Epidermal melanocyte (primary cell): ENCODE measurements around the gene ABHD17B.
"Not testable (repeated sequence)": the region's sequence is repeated elsewhere in the genome, so short reads cannot be mapped to it uniquely, and the experiment has no call there.

ENCODE experiments used
- DNase-seq: peaks from one replicate; pipeline ENCODE4 v3.0.0; 2011; ENCODE audit warnings: low spot score; ENCODE audit not compliant: insufficient read length

Gene ABHD17B

DNA sequence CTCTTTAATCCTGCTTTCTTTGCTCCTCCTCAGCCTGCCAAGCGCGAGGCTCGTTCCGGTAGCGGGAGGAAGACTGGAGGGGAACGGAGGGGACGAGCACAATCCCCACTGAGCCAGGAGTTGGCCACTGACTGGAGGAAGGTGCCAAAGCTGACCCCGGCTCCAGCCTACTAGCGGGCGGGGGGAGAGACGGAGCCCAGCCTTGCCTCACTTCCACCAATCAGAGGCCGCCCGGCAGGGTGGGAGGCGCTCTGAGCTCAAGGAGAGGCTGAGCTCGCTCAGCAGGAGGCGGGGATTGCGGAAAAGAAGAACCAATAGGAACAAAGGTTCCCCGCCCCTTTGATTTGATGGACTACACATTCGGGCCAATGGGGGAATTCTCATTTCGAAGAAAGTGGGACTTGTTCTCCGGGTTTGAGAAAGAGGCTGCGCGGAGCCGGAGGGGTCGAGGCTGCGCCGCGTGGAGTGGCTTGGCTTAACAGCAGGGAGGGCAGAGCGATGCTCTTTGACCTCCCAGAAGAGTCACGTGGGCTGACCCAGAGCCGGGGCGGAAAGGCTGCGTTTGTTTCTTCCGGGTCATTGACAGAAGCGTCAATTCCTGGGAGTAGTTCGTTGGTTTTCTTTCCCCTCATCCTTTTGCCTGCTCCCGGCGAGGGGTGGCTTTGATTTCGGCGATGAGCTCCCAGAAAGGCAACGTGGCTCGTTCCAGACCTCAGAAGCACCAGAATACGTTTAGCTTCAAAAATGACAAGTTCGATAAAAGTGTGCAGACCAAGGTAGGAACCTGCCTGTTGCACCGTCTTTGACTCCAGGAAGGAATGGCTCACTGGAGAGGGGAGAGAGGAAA, at the start of gene ABHD17B, which contains the start of gene C9orf85:
Gene ABHD17B, minus strand, starts transcription at position 133 of the 847 bp plus-strand sequence. CDS start 36,113 bp downstream, outside the sequence.
Gene C9orf85, plus strand, starts transcription at position 579 of the 847 bp plus-strand sequence. Its CDS starts 96 bp downstream, at position 675.
- peak; percentile 92 for DNase-seq

DNA sequence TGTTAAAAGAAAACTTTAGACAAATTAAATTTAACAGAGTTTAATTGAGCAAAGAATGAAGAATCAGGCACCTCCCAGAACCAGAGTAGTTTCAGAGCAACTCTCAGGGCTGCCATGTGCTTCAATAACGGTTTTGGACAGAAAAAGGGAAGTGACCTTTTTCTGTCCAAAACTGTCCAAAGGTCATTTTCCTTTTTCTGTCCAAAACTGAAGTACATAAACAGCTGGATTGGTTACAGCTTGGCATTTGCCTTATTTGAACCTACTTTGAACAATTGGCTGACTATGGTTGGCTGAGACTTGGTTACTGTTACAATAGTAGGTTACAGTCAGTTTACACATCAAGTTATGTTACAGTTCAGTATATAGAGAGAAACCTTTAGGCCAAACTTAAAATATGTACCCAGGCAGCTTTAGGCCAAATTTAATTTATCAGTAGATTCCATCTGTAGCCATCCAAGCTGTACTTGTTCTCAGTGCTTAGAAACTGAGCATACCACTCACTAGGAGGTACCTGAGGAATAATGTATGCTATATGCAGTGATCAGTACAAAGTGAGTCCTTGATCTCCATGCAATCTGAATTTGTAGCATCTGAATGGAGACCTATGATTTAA, 44.4 kb upstream of the ABHD17B start:
- DNase-seq = no peak

DNA sequence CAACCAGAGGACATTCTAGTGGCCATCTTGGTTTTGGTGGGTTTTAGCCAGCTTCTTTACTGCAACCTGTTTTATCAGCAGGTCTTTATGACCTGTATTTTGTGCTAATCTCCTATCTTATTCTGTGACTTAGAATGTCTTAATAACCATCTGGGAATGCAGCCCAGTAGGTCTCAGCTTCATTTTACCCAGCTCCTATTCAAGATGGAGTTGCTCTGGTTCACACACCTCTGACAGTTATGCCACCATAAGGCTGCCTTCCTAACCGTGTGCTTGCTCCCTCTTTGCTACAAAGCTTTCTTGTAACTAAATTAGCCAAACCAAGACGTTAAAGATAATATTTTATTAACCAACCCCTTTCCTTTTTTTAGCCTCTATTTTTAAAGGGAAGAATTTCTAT, 43.7 kb upstream of the ABHD17B start:
- not testable (repeated sequence) for DNase-seq

DNA sequence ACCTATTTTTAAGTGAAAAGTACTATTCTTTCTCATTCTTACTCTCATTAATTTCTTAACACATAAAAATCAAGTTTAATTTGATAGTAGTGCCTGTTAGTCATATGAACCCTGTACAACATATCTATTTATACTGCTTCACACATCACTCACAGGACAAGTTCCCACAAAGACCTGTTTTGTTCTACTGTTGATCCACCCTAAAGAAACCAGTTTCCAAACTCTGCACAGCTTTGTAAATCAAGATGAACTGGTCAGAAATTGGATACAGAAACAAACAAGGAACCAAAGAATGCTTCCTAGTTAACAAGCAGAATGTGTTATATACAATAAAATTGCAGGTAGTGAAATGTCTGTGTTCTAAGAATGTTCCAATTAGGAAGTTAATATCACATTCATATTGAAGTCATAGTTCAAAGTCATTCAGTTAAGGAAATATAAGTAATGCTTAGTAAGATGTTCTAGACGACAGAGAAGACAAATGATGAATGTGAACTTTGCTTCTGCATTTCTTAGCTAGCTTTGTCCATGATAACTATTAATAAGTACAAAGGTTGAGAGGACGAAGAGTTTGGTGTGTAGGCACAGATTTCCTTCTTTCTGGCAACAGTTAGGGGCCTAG, 33.9 kb upstream of the ABHD17B start:
- no peak for DNase-seq

DNA sequence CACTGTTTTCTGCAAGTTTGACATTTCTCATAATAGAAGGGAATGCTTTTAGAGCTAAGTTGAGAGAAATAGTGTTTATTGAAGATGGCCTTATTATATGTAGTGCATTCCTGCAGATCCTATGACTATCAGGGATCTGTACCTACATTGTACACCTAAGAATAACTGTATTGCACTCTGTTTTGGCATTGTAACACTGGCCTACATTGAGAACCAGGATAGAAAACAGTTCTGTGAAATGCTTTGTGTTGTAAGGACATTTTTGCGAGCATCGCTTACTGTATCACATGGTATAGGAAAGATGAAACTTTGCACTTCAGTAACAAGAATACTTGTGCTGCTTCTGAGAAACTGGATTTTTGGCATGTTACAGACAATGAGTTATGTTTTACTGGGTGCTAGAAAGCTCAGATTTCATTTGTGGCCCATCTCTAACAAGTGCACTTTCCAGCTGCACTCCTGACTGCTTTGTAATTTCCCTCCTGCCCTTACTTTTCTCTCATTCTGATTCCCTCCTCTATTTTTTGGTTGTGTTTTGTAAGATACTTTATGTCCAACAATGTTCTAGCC, 31.1 kb upstream of the ABHD17B start:
- DNase-seq = no peak

DNA sequence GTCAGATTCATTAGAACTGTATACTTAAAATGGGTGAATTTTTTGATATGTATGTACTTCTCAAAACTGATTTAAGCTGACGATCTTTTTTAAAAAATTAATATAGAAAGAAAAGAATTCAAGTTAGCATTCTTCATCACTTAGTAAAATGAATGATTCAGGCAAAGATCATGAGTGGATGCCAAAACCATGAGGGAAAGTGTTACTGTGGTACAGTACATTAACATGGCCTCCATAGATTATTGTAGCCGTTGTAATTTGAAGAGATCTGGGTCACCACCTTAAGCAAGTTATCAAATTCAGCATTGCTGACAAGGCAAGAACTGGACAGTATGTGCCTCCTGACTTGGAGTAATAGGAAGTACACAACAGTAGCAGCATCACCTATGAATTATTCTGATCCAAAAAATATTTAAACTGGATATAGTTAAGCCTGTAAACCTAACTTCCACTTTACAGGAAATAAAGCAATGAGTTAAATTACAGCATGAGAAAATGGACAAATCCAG, 30.1 kb upstream of the ABHD17B start:
- DNase-seq = no peak

DNA sequence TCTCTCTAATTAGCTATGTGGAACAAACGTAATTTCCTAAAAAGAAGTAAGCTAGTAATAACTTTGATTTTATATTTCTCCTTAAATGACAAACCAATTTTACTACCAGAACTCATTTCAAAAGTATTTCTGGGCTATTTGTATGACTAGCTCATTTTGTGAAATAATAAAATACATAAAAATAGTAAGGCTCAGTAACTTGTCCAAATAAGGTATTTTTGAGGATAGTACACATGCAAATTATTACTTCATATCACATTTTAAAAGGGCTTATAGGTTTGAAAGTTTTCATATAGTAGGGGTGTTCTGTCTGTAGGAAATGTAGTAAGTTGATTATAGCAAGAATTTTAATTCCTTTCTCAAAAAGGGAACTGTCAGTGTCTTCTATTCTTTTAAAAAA, 26.9 kb upstream of the ABHD17B start:
- no peak for DNase-seq

DNA sequence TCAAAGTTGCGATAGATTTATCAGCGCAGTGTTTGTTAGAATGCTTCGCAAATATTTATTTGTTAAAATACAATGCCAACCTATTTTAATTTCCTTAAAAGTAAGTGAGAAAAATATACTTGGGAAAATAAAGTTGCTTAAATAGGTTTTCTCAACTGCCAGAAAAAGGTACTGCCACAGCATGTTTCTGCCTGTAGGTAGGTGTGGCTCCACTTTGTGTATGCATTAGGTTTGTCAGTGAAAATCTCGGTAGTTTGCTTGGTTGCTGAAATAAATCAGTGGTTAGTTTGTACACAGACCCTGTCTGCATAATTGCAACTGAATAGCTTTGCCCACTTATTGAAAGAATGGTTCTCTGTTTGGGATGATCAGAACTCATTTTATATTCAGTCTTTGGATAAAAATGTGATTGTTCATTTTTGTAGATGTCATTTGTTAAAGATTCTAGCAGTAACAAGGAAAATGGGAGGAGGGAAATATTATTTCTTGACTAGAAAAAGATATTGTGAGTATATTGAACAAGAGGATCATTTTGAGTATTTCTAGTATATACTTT, 26.2 kb upstream of the ABHD17B start:
- no peak for DNase-seq

DNA sequence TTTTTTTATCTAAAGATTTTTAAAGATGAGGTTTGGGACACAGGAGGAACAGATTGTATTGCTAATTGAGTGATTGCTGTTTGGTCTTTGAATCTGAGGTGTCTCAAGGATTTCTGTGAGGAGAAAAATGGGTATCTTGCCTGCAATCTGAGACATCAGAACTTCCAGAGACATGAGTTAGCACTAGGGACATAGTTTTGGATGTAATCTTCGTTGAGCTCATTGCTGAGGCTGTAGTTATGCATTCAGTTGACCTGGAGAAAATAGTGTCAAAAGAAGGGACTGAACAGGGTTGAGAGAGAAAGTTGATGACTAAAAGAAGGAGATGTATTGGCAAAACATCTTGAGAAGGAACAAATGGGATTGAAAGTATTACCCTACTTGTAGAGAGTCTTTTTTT, 25.1 kb upstream of the ABHD17B start:
- DNase-seq = no peak

DNA sequence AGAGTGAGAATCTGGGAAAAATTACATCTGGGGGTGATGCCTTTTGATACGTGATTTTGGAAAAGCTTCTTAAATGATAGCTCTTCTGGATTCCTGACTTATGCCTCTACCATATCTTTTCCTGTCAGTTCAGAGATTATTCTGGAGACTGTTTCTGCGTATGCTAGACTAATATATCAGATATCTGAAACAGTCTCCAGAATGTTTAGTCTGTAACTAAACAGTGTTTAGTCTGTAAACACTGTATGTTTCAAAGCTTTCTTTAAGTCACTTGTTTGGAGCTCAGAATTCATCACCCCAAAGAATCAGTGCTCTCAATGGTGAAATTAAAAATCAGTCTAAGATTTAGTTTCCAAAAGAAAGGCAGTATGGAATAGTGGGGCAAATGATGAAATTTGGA, 20.2 kb upstream of the ABHD17B start:
- no peak for DNase-seq

DNA sequence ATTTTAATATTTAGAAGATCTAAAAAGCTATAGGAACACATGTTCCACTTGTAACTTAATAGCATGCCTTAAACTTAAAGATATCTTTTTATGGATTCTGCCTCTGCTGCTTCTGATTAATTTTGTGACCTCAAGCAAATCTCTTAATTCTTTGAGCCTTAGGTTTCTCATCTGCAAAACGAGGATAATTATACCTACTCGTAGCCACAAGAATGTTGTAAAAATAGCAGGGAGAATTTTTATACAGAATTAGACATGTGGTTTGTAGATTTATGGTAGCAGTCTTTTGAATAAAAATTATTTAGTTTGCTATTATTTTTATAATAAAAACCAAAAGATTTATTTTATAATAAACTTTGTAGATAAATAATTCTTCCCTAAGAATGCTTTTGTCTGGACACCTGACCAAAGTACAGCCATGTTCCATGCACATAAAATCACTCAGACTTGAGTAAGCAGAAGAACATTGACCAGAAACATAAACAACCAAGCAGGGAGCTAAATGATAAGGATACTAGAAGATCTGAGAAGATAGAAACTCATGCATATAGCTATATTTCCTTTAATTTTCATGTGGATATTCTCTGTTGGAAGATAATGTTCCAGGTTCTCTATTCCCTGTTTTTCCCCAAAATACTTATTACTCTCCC, 18.9 kb upstream of the ABHD17B start:
- no peak for DNase-seq

DNA sequence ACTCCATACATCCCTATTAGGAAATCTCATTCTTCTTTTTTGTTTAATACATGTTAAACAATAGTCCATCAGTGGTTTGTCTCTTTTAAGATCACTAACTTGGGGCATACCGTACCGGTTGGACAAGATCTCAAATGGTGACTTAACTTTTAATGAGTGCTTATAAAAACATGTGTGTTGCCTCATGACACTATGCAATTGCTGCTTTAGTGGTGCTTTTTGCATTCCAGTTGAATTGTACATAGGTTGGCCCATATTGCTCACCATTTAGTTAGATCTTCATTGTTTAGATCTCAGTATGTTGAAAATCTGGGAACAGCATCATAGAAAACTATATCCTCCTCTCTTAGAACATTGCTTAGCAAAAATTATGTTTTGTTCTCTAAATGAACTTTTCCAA, 18.2 kb upstream of the ABHD17B start:
- no peak for DNase-seq

DNA sequence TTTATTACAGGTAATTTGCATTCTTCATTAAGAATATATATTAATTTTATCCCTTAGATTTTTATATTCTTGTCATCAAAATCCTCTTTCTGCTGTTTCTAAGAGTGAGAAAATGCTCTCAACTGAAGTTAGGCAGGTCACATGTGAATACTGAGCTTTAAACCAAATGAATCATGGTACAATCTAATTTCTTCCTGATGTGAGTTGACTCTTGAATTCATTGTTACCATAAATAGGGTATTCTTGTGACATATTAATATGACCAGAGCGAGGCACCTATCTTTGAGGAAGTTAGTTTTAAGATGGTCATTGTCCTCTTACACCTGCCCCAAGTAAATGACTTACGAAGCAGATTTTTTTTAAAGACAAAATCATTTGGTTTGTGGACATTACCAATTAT, 17.8 kb upstream of the ABHD17B start:
- DNase-seq = no peak

DNA sequence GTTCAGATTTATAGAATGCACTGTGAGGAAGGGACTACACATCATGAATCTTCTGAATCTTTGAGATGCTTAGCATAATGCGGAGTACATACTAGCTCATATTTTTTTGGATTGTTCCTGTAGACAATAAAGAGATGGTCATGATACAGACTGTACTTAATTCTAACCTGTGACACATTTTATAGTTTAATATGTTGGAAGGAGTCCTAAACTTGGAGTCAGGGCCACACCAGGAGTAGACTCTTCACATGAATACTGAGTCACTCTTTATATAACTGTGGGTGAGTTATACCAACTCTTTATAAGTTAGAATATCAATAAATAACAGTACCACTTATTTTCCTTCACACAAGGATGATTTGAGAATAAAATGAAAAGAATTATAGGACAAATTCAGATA, 17.4 kb upstream of the ABHD17B start:
- no peak for DNase-seq

DNA sequence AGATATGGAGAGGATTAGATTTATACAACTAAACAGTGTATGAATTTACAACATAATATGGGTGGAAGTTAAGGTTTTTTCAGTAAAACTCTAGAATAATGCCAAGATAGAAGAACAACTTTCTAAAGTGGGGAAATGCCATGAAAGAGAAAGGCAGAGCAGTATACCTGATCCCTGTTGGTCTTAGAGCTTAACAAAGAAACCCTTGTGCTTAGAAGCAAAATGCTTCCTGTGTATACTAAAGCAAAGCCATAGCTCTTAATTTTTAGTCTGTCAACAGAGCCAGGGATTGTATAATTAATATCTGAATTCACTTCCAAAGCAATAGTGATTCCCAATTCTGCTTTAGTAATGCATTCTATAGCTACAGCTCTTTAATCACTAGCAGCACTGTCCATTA, 14.8 kb upstream of the ABHD17B start:
- DNase-seq = no peak

DNA sequence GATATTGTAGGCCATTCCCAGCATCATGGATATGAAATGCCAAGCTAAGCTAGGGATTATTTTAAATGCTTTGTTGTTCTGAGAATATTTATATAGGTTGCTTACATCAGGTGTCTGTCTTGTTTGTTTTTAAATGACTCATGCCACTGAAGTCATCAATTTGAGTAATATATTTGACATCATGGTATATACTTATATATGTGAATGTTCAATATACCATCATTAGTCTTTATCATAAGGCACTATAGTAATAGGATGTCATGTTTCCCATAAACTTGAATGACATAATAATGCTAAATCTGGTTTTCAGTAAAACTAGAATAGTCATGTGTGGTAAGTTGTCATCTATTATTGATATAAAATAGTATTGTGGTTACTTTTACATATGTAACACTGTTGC, 13.6 kb upstream of the ABHD17B start:
- DNase-seq = no peak

DNA sequence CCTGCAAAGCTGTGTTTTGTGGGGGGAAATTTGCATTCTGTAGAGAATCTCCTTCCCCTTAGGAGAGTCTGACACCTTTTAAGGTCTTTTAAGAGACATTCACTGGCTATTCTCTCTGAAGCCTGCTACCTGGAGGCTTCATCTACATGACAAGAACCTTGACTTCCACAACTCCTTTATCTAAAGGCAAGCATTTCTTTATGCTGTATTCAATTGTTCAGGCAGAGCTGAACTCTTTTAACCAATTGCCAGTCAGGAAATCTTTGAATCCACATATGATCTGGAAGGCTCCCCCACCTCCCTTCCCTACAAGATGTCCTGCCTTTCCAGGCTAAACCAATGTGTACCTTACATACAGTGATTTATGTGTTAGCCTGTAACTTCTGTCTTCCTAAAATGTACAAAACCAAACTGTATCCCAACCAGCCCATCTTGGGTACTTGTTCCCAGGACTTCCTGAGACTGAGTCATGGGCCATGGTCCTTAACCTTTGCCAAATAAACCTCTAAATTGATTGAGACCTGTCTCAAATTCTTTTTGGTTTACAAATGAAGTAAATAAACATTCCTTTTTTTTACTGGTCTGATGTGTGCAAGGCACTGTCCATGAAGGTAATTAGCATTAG, 10.3 kb upstream of the ABHD17B start:
- no peak for DNase-seq

DNA sequence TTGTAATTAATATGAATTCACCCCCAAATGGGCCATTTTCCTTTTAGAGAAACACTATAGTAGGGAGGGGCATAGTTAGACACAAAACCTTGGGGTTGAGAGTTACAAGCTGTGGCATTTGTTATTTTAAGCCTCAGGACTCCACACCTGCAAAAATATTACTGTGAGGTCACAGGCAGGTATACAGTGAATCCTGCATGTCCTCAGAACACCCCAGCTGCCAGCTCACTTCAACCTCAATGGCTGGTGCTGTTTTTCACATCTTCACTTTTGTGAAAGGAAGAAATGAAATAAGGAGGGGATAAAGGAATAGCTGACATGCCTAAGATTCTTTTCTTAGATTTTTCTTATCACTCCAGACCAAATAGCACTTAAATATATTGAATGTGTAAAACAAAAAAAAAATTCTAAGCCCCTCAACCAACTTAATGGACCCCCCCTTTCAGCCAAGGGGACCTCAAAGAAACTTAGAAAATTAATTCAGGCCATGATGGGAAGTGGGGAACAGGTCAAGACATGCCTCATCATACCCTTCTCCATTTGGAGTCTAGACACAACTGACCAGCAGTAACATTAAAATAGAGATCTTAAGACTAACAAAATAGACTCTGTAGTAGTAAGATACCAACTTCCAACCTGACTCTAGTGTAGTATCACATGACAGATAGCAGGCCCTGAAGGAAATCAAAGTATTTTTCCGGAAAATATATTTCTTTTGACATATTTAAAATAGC, 9.6 kb upstream of the ABHD17B start:
- DNase-seq = no peak

DNA sequence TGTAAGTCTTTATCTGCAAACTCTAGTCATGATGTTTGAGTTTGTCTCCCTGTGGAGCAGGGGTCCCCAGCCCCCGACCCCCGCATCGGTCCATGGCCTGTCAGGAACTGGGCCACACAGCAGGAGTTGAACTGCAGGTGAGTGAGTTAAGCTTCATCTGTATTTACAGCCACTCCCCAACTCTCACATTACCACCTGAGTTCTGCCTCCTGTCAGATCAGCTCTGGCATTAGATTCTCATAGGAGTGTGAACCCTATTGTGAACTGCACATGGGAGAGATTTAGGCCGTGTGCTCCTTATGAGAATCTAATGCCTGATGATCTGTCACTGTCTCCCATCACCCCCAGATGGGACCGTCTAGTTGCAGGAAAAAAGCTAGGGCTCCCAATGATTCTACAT, 7.4 kb upstream of the ABHD17B start:
- DNase-seq = no peak
